ENCODE results near the gene CEACAM1. TPM values are rescaled to one million over a fixed set of nuclear protein-coding genes. Genes with fewer than 3 reads are reported as not detected.
"Not testable (repeated sequence)": the region's sequence is repeated elsewhere in the genome, so short reads cannot be mapped to it uniquely, and the experiment has no call there.

Gene CEACAM1
- total and polyA plus RNA-seq, 2 of the 13 experiments (the other 11 are each of a cell fraction or from before 2014, with no cell fraction given) = 13.5 to 332 TPM

GRCh38 chr19:42557386-42557871, 29.1 kb upstream of the CEACAM1 start (continued):
- not testable (repeated sequence) for TF ChIP-seq SOX6 (IDR thresholded peaks at IDR 0.05); EP300 (CRISPR knock-in tag; IDR thresholded peaks at IDR 0.05; ENCODE audit: borderline replicate concordance)
- TF ChIP-seq SOX6 (CRISPR knock-in tag; IDR thresholded peaks at IDR 0.05) (peak; percentile 93), ZEB1 (IDR thresholded peaks at IDR 0.05; ENCODE audit: insufficient replicate concordance, low read depth) (peak; percentile 63), HHEX (CRISPR knock-in tag; IDR thresholded peaks at IDR 0.05) (0 out of 2 replicates have a peak, but pooled peaks have one; percentile 25), ONECUT2 (CRISPR knock-in tag; IDR thresholded peaks at IDR 0.05) (peak; percentile 85), MED1 (CRISPR knock-in tag; IDR thresholded peaks at IDR 0.05) (peak; percentile 35; the same call in 1 of the 2 replicates), SALL1 (CRISPR knock-in tag; IDR thresholded peaks at IDR 0.05) (peak; percentile 41; the same call in 1 of the 2 replicates), HMG20A (CRISPR knock-in tag; IDR thresholded peaks at IDR 0.05; ENCODE audit: borderline replicate concordance) (peak; percentile 51; the same call in 1 of the 2 replicates), HOXD1 (CRISPR knock-in tag; IDR thresholded peaks at IDR 0.05) (peak; percentile 71; the same call in 1 of the 2 replicates), SOX13 (IDR thresholded peaks at IDR 0.05) (peak; percentile 69), SOX13 (CRISPR knock-in tag; conservative IDR thresholded peaks at IDR 0.05 in 1 of 2, IDR thresholded peaks at IDR 0.05 in 1 of 2) (peak in 1 of 2 experiments; percentile 94; a peak in 2 of 4 replicates), HDAC1 (CRISPR knock-in tag; IDR thresholded peaks at IDR 0.05) (peak; percentile 69; the same call in 1 of the 2 replicates), ETV5 (CRISPR knock-in tag; IDR thresholded peaks at IDR 0.05; ENCODE audit: borderline replicate concordance) (peak; percentile 48; the same call in 1 of the 2 replicates), ZNF746 (CRISPR knock-in tag; IDR thresholded peaks at IDR 0.05) (peak; percentile 73), ZMYM4 (CRISPR knock-in tag; IDR thresholded peaks at IDR 0.05) (peak; percentile 56), MIER3 (CRISPR knock-in tag; IDR thresholded peaks at IDR 0.05; ENCODE audit: borderline replicate concordance) (peak; percentile 26; the same call in 1 of the 2 replicates), ZNF574 (CRISPR knock-in tag; IDR thresholded peaks at IDR 0.05) (0 out of 2 replicates have a peak, but pooled peaks have one; percentile 25), RCOR2 (CRISPR knock-in tag; IDR thresholded peaks at IDR 0.05) (0 out of 2 replicates have a peak, but pooled peaks have one; percentile 35), EP300 (IDR thresholded peaks at IDR 0.05; ENCODE audit: low read depth in 2 of 2, low read length in 2 of 2) (peak in 1 of 2 experiments; percentile 75; a peak in 2 of 4 replicates)
- TF ChIP-seq, protein P1, sequence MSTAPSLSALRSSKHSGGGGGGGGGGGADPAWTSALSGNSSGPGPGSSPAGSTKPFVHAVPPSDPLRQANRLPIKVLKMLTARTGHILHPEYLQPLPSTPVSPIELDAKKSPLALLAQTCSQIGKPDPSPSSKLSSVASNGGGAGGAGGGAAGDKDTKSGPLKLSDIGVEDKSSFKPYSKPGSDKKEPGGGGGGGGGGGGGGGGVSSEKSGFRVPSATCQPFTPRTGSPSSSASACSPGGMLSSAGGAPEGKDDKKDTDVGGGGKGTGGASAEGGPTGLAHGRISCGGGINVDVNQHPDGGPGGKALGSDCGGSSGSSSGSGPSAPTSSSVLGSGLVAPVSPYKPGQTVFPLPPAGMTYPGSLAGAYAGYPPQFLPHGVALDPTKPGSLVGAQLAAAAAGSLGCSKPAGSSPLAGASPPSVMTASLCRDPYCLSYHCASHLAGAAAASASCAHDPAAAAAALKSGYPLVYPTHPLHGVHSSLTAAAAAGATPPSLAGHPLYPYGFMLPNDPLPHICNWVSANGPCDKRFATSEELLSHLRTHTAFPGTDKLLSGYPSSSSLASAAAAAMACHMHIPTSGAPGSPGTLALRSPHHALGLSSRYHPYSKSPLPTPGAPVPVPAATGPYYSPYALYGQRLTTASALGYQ (CRISPR knock-in tag; IDR thresholded peaks at IDR 0.05) = peak; percentile 71; the same call in 1 of the 2 replicates
- TF ChIP-seq, protein P2, sequence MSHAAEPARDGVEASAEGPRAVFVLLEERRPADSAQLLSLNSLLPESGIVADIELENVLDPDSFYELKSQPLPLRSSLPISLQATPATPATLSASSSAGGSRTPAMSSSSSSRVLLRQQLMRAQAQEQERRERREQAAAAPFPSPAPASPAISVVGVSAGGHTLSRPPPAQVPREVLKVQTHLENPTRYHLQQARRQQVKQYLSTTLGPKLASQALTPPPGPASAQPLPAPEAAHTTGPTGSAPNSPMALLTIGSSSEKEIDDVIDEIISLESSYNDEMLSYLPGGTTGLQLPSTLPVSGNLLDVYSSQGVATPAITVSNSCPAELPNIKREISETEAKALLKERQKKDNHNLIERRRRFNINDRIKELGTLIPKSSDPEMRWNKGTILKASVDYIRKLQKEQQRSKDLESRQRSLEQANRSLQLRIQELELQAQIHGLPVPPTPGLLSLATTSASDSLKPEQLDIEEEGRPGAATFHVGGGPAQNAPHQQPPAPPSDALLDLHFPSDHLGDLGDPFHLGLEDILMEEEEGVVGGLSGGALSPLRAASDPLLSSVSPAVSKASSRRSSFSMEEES (CRISPR knock-in tag; IDR thresholded peaks at IDR 0.05) = peak; percentile 48; the same call in 1 of the 2 replicates
- TF ChIP-seq, protein P3, sequence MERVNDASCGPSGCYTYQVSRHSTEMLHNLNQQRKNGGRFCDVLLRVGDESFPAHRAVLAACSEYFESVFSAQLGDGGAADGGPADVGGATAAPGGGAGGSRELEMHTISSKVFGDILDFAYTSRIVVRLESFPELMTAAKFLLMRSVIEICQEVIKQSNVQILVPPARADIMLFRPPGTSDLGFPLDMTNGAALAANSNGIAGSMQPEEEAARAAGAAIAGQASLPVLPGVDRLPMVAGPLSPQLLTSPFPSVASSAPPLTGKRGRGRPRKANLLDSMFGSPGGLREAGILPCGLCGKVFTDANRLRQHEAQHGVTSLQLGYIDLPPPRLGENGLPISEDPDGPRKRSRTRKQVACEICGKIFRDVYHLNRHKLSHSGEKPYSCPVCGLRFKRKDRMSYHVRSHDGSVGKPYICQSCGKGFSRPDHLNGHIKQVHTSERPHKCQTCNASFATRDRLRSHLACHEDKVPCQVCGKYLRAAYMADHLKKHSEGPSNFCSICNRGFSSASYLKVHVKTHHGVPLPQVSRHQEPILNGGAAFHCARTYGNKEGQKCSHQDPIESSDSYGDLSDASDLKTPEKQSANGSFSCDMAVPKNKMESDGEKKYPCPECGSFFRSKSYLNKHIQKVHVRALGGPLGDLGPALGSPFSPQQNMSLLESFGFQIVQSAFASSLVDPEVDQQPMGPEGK (CRISPR knock-in tag; IDR thresholded peaks at IDR 0.05) = peak; percentile 63; the same call in 1 of the 2 replicates

Measured in HepG2 (cell line).